ENCODE results near the gene EDIL3. TPM values are rescaled to one million over a fixed set of nuclear protein-coding genes. Genes with fewer than 3 reads are reported as not detected.

Gene EDIL3
- total and polyA plus RNA-seq, 2 donors (not counting 1 experiment from before 2014, with no cell fraction given), result not detected

GRCh38 chr5:84115727-84116126, 269.0 kb downstream of the EDIL3 start:
- Histone ChIP-seq H3K36me3 (replicated peaks in 1 of 2; ENCODE audit: control extremely low read depth in 1 of 2, control insufficient read depth in 1 of 2, extremely low read depth in 1 of 2, insufficient read depth in 2 of 2, low read length in 1 of 2) (no peaks in the 10 kb centered on the region), H2AFZ (ENCODE audit: insufficient read depth, low read depth, low read length, poor library complexity, severe bottlenecking) (no peak overlapping the region), H3K27ac (ENCODE audit: low read length in 2 of 2) (no peak overlapping the region), H3K9me3 (ENCODE audit: control extremely low read depth in 1 of 3, control insufficient read depth in 2 of 3, insufficient read depth in 1 of 3, low read length in 2 of 3) (no peaks in the 10 kb centered on the region), H3K9ac (ENCODE audit: low read length) (no peak overlapping the region), H3K4me3 (ENCODE audit: control extremely low read depth in 1 of 5, extremely low read depth in 1 of 5, insufficient read depth in 1 of 5, low read depth in 2 of 5, low read length in 4 of 5) (no peak overlapping the region), H3K4me2 (replicated peaks; ENCODE audit: low read depth, low read length, poor library complexity, severe bottlenecking) (no peak overlapping the region), H3K27me3 (replicated peaks in 1 of 4; ENCODE audit: control extremely low read depth in 1 of 4, control insufficient read depth in 3 of 4, insufficient read depth in 4 of 4, low read length in 3 of 4) (no peaks in the 10 kb centered on the region), H4K20me1 (ENCODE audit: control insufficient read depth, insufficient read depth, low read length, poor library complexity, severe bottlenecking) (no peaks in the 10 kb centered on the region), H3K79me2 (ENCODE audit: control insufficient read depth, insufficient read depth, low read length) (no peaks in the 10 kb centered on the region), H3K4me1 (ENCODE audit: control insufficient read depth in 2 of 2, insufficient read depth in 2 of 2, low read length in 2 of 2) (no peaks in the 10 kb centered on the region)
- CTCF ChIA-PET, result interaction anchor here (0.6 kb wide), 2 partner anchors 580 to 1410 kb away, joined by 3 to 5 read pairs; no protein-coding TSS in a partner anchor
- Mint-ChIP-seq H3K27ac (no peak overlapping the region), H3K9me3 (ENCODE audit: insufficient read depth) (no peaks in the 10 kb centered on the region), H3K27me3 (no peaks in the 10 kb centered on the region), H3K4me3 (no peak overlapping the region), H3K4me1 (no peaks in the 10 kb centered on the region)
- POLR2A ChIA-PET, result no interaction called here
- DNase-seq (no peak), ATAC-seq (ENCODE audit: low read depth) (no peak)
- WGBS (ENCODE audit: insufficient coverage), result no CpG with 5 or more reads among the region's 1 CpG
- no peak for TF ChIP-seq EZH2 (IDR thresholded peaks at IDR 0.05; ENCODE audit: borderline replicate concordance, insufficient read depth, low read depth, low read length, poor library complexity, severe bottlenecking)
- TF ChIP-seq CTCF (IDR thresholded peaks at IDR 0.05), result no peak
- intact Hi-C loops (cut with micrococcal nuclease), result no loop called here

GRCh38 chr5:84113246-84114105, 271.2 kb downstream of the EDIL3 start:
- Mint-ChIP-seq H3K27ac (no peak overlapping the region), H3K9me3 (ENCODE audit: insufficient read depth) (no peaks in the 10 kb centered on the region), H3K27me3 (no peaks in the 10 kb centered on the region), H3K4me1 (no peaks in the 10 kb centered on the region), H3K4me3 (no peak overlapping the region)
- CTCF ChIA-PET, result no interaction called here
- Histone ChIP-seq H3K4me1 (ENCODE audit: control insufficient read depth in 2 of 2, insufficient read depth in 2 of 2, low read length in 2 of 2) (no peaks in the 10 kb centered on the region), H3K27ac (ENCODE audit: low read length in 2 of 2) (no peak overlapping the region), H3K36me3 (replicated peaks in 1 of 2; ENCODE audit: control extremely low read depth in 1 of 2, control insufficient read depth in 1 of 2, extremely low read depth in 1 of 2, insufficient read depth in 2 of 2, low read length in 1 of 2) (no peaks in the 10 kb centered on the region), H3K4me2 (replicated peaks; ENCODE audit: low read depth, low read length, poor library complexity, severe bottlenecking) (no peak overlapping the region), H4K20me1 (ENCODE audit: control insufficient read depth, insufficient read depth, low read length, poor library complexity, severe bottlenecking) (no peaks in the 10 kb centered on the region), H3K9ac (ENCODE audit: low read length) (no peak overlapping the region), H3K9me3 (ENCODE audit: control extremely low read depth in 1 of 3, control insufficient read depth in 2 of 3, insufficient read depth in 1 of 3, low read length in 2 of 3) (no peaks in the 10 kb centered on the region), H3K27me3 (replicated peaks in 1 of 4; ENCODE audit: control extremely low read depth in 1 of 4, control insufficient read depth in 3 of 4, insufficient read depth in 4 of 4, low read length in 3 of 4) (no peaks in the 10 kb centered on the region), H3K79me2 (ENCODE audit: control insufficient read depth, insufficient read depth, low read length) (no peaks in the 10 kb centered on the region), H2AFZ (ENCODE audit: insufficient read depth, low read depth, low read length, poor library complexity, severe bottlenecking) (no peak overlapping the region), H3K4me3 (ENCODE audit: control extremely low read depth in 1 of 5, extremely low read depth in 1 of 5, insufficient read depth in 1 of 5, low read depth in 2 of 5, low read length in 4 of 5) (no peak overlapping the region)
- POLR2A ChIA-PET, result no interaction called here
- intact Hi-C loops (cut with micrococcal nuclease), result no loop called here
- no peak for DNase-seq
- no peak for ATAC-seq (ENCODE audit: low read depth)
- WGBS (ENCODE audit: insufficient coverage), result 100% methylated on average over 1 of the region's 6 CpGs
- TF ChIP-seq EZH2 (IDR thresholded peaks at IDR 0.05; ENCODE audit: borderline replicate concordance, insufficient read depth, low read depth, low read length, poor library complexity, severe bottlenecking) (no peak), CTCF (IDR thresholded peaks at IDR 0.05) (no peak)

Data from B cell (primary cell).